IMR-90 (cell line): Measurements from ENCODE around the gene IRF2. TPM values are rescaled to one million over a fixed set of nuclear protein-coding genes. Genes with fewer than 3 reads are reported as not detected.

Experiments used
- ATAC-seq: fragments of 200-7000 bp; cut with Tn5 transposase; 2 replicates; pipeline ENCODE4 v1.9.1; 2020; ENCODE audit warnings: low read depth, mild to moderate bottlenecking, moderate library complexity
- Bru-seq: library from RNA; stranded (reverse); fragments of 400-500 nt; gene quantifications from one replicate; lab custom pipeline; 2021; lab: Mats Ljungman, UMichigan
- BruChase-seq, 2 experiments: library from RNA; stranded (reverse); fragments of 400-500 nt; gene quantifications; one replicate each; lab custom pipeline; 2021; lab: Mats Ljungman, UMichigan
- BruUV-seq: library from RNA; stranded (reverse); fragments of 400-500 nt; replicated peaks from 2 replicates; lab custom pipeline; 2021; lab: Mats Ljungman, UMichigan
- CTCF ChIA-PET: fragments of 300-600 bp; formaldehyde crosslinking; extraction: SDS; loops from one replicate; lab custom pipeline; 2021; ENCODE audit warnings: antibody characterized with exemption; lab: Yijun Ruan, JAX
- POLR2A ChIA-PET: fragments of 300-600 bp; sonication (Branson Sonifier 250); formaldehyde crosslinking; loops from one replicate; lab custom pipeline; 2022; ENCODE audit warnings: antibody characterized with exemption; ENCODE audit not compliant: unreplicated experiment; lab: Charles Lee
- DNase-seq: peaks from one replicate; pipeline ENCODE4 v3.0.0; 2013
- H2AFZ ChIP-seq: replicated peaks from 2 replicates; pipeline ENCODE3; 2013; ENCODE audit warnings: low read length, mild to moderate bottlenecking; ENCODE audit not compliant: poor library complexity
- H2AK5ac ChIP-seq: 2 replicates; pipeline ENCODE4 v1.6.1; 2013; ENCODE audit warnings: low read depth, low read length, inconsistent platforms
- H2AK9ac ChIP-seq: replicated peaks from 2 replicates; pipeline ENCODE3; 2013; ENCODE audit warnings: mild to moderate bottlenecking, low read depth, low read length, moderate library complexity; ENCODE audit not compliant: poor library complexity
- H2BK120ac ChIP-seq: 2 replicates; pipeline ENCODE4 v1.6.1; 2013; ENCODE audit warnings: low read depth, low read length, inconsistent platforms
- H2BK15ac ChIP-seq: 3 replicates; pipeline ENCODE4 v1.6.1; 2013; ENCODE audit warnings: low read depth, low read length, inconsistent platforms
- H2BK20ac ChIP-seq: 2 replicates; pipeline ENCODE4 v1.6.1; 2013; ENCODE audit warnings: low read depth, mild to moderate bottlenecking, inconsistent platforms, low read length, moderate library complexity
- H2BK5ac ChIP-seq: 2 replicates; pipeline ENCODE4 v1.6.1; 2013; ENCODE audit warnings: mild to moderate bottlenecking, low read depth, low read length, inconsistent platforms; ENCODE audit not compliant: poor library complexity, severe bottlenecking
- H3K14ac ChIP-seq: replicated peaks from 2 replicates; pipeline ENCODE4 v1.6.1; 2013; ENCODE audit warnings: low read depth, low read length, inconsistent platforms
- H3K18ac ChIP-seq: 2 replicates; pipeline ENCODE4 v1.6.1; 2013; ENCODE audit warnings: low read depth, low read length, control low read depth
- H3K23ac ChIP-seq: 2 replicates; pipeline ENCODE4 v1.6.1; 2013; ENCODE audit warnings: low read depth, low read length, inconsistent platforms
- H3K27ac ChIP-seq: 2 replicates; pipeline ENCODE4 v1.5.1; 2013; ENCODE audit warnings: mild to moderate bottlenecking, control low read depth, low read length; ENCODE audit not compliant: insufficient read depth
- H3K27me3 ChIP-seq: 2 replicates; pipeline ENCODE4 v1.6.1; 2013; ENCODE audit warnings: low read length; ENCODE audit not compliant: control insufficient read depth, insufficient read depth
- H3K36me3 ChIP-seq: 2 replicates; pipeline ENCODE4 v1.6.1; 2013; ENCODE audit warnings: low read length, mixed read lengths; ENCODE audit not compliant: control insufficient read depth, insufficient read depth
- H3K4ac ChIP-seq: 2 replicates; pipeline ENCODE4 v1.6.1; 2013; ENCODE audit warnings: low read depth, low read length, inconsistent platforms
- H3K4me1 ChIP-seq: 2 replicates; pipeline ENCODE4 v1.6.1; 2013; ENCODE audit warnings: low read length, mixed read lengths; ENCODE audit not compliant: control insufficient read depth, insufficient read depth
- H3K4me2 ChIP-seq: 2 replicates; pipeline ENCODE4 v1.6.1; 2013; ENCODE audit warnings: low read depth, mild to moderate bottlenecking, control low read depth, low read length, moderate library complexity
- H3K4me3 ChIP-seq: 2 replicates; pipeline ENCODE4 v1.5.1; 2013; ENCODE audit warnings: low read depth, mild to moderate bottlenecking, control low read depth, low read length, moderate library complexity; ENCODE audit not compliant: insufficient read depth
- H3K56ac ChIP-seq: 2 replicates; pipeline ENCODE4 v1.6.1; 2013; ENCODE audit warnings: low read length, inconsistent platforms; ENCODE audit not compliant: insufficient read depth; ENCODE audit errors: extremely low read depth
- H3K79me1 ChIP-seq, 2 experiments: 2 replicates each; pipeline ENCODE4 v1.6.1; 2013; ENCODE audit warnings: low read length in 2 of 2, inconsistent platforms in 1 of 2, low read depth in 1 of 2
- H3K9ac ChIP-seq: 2 replicates; pipeline ENCODE4 v1.6.1; 2013; ENCODE audit warnings: low read depth, low read length, control low read depth
- H3K9me1 ChIP-seq: 2 replicates; pipeline ENCODE4 v1.6.1; 2013; ENCODE audit warnings: low read length, inconsistent platforms; ENCODE audit not compliant: insufficient read depth
- H3K9me3 ChIP-seq: 2 replicates; pipeline ENCODE4 v1.6.1; 2013; ENCODE audit warnings: low read length; ENCODE audit not compliant: control insufficient read depth, insufficient read depth
- H4K20me1 ChIP-seq: 2 replicates; pipeline ENCODE4 v1.6.1; 2013; ENCODE audit warnings: low read length, inconsistent platforms; ENCODE audit not compliant: insufficient read depth
- H4K5ac ChIP-seq: 2 replicates; pipeline ENCODE4 v1.6.1; 2013; ENCODE audit warnings: mild to moderate bottlenecking, low read depth, low read length, control low read depth
- H4K8ac ChIP-seq, 2 experiments: 2 replicates each; pipeline ENCODE4 v1.6.1; 2013; ENCODE audit warnings: low read depth in 2 of 2, low read length in 2 of 2, control low read depth in 1 of 2, inconsistent platforms in 1 of 2
- H4K91ac ChIP-seq: 2 replicates; pipeline ENCODE4 v1.6.1; 2013; ENCODE audit warnings: low read depth, low read length, inconsistent platforms; ENCODE audit not compliant: insufficient read depth
- BHLHE40 ChIP-seq: fragments of 150-350 bp; IDR thresholded peaks from 2 replicates; pipeline ENCODE4 v1.6.1; 2016; ENCODE audit warnings: mild to moderate bottlenecking, low read depth, low read length
- CEBPB ChIP-seq: IDR thresholded peaks from 2 replicates; pipeline ENCODE4 v1.6.1; 2012; ENCODE audit warnings: low read depth, low read length, improper control_type of control experiment
- CHD1 ChIP-seq: IDR thresholded peaks from 2 replicates; pipeline ENCODE4 v1.6.1; 2012; ENCODE audit warnings: low read depth, low read length, improper control_type of control experiment
- MAFK ChIP-seq: IDR thresholded peaks from 2 replicates; pipeline ENCODE4 v1.6.1; 2012; ENCODE audit warnings: low read depth, low read length, improper control_type of control experiment
- MAZ ChIP-seq: IDR thresholded peaks from 2 replicates; pipeline ENCODE4 v1.6.1; 2012; ENCODE audit warnings: low read depth, mild to moderate bottlenecking, low read length, improper control_type of control experiment, moderate library complexity, borderline replicate concordance
- MXI1 ChIP-seq: IDR thresholded peaks from 2 replicates; pipeline ENCODE4 v1.6.1; 2012; ENCODE audit warnings: low read depth, mild to moderate bottlenecking, low read length, moderate library complexity, borderline replicate concordance
- POLR2A ChIP-seq: IDR thresholded peaks from 2 replicates; pipeline ENCODE4 v1.6.1; 2012; ENCODE audit warnings: mild to moderate bottlenecking, low read depth, low read length
- RCOR1 ChIP-seq: IDR thresholded peaks from 2 replicates; pipeline ENCODE4 v1.6.1; 2012; ENCODE audit warnings: mild to moderate bottlenecking, low read length, improper control_type of control experiment; ENCODE audit not compliant: insufficient replicate concordance
- RFX5 ChIP-seq: IDR thresholded peaks from 2 replicates; pipeline ENCODE4 v1.8.0; 2012; ENCODE audit warnings: low read depth, mild to moderate bottlenecking, low read length, moderate library complexity
- SMC3 ChIP-seq: fragments of 150-350 bp; IDR thresholded peaks from 2 replicates; pipeline ENCODE4 v1.6.1; 2016; ENCODE audit warnings: low read depth, mild to moderate bottlenecking, antibody characterized with exemption, low read length, moderate library complexity
- USF2 ChIP-seq: fragments of 150-350 bp; IDR thresholded peaks from 2 replicates; pipeline ENCODE4 v1.6.1; 2017; ENCODE audit warnings: mild to moderate bottlenecking, antibody characterized with exemption, low read length, low read depth
- WGBS, 2 experiments: methylation state at CpG; one replicate each; pipeline versions ENCODE4 v1.1.5 to v1.1.7; 2013; ENCODE audit warnings: missing lambda C conversion rate in 2 of 2; ENCODE audit not compliant: insufficient read length in 1 of 2; ENCODE audit errors: extremely low coverage in 2 of 2; 5-methylcytosine and 5-hydroxymethylcytosine counted together
- dilution Hi-C: fragments of 300-500 bp; cut with HindIII; formaldehyde crosslinking; loops from one replicate; pipeline ENCODE4 v1.14.3; 2018; ENCODE audit warnings: low sequenced_read_pairs; ENCODE audit not compliant: unreplicated experiment
- in situ Hi-C: fragments of 300-500 bp; cut with MboI; formaldehyde crosslinking; loops from 3 replicates; pipeline ENCODE4 v1.14.3; 2019; ENCODE audit warnings: low sequenced_read_pairs, inconsistent platforms, mixed read lengths
- intact Hi-C: fragments of 100-400 bp; cut with micrococcal nuclease; formaldehyde crosslinking; loops from 2 replicates; pipeline ENCODE4 v1.10.0; 2022
- long read RNA-seq: library from polyadenylated mRNA; unstranded; transcript quantifications from one replicate; pipeline ENCODE4 v2.0.0, GENCODE V29; 2021; ENCODE audit not compliant: unreplicated experiment
- polyA plus RNA-seq, 3 experiments: library from polyadenylated mRNA; depleted of rRNA; stranded (reverse); fragments of >200 nt; gene quantifications; 2 replicates each; pipeline ENCODE4 v1.2.3, GENCODE V29; 2012; ENCODE audit warnings: low replicate concordance in 1 of 3
- total RNA-seq: library from RNA; depleted of rRNA; stranded (reverse); fragments of >200 nt; gene quantifications from 2 replicates; pipeline ENCODE4 v1.2.3, GENCODE V29; 2012; rRNA removed

IRF2 gene
- total RNA-seq (20.3 and 21.9 TPM in 2 replicates), polyA plus RNA-seq (2012; rRNA removed) (16.5 and 20.6 TPM in 2 replicates), Bru-seq, nascent RNA (percentile 83 among the genes with signal in this experiment), BruChase-seq, experiment 1, labeled RNA remaining after a 6-hour chase (percentile 83 among the genes with signal in this experiment), BruChase-seq, experiment 2, labeled RNA remaining after a 2-hour chase (percentile 85 among the genes with signal in this experiment)
- polyA plus RNA-seq (2012; cell fraction: cytosol; rRNA removed): 9.5 and 12.3 TPM in 2 replicates
- polyA plus RNA-seq (2012; cell fraction: nucleus; rRNA removed; ENCODE audit: low replicate concordance): 9.2 and 22.4 TPM in 2 replicates
- long read RNA-seq, transcript IRF2-201 (9 exons, 2,303 nt): major isoform, 13 of 19 reads
- long read RNA-seq, partial matches to known transcripts: 1 of 19 reads
- long read RNA-seq, other reads (novel, unspliced or antisense): 5 of 19 reads

DNA sequence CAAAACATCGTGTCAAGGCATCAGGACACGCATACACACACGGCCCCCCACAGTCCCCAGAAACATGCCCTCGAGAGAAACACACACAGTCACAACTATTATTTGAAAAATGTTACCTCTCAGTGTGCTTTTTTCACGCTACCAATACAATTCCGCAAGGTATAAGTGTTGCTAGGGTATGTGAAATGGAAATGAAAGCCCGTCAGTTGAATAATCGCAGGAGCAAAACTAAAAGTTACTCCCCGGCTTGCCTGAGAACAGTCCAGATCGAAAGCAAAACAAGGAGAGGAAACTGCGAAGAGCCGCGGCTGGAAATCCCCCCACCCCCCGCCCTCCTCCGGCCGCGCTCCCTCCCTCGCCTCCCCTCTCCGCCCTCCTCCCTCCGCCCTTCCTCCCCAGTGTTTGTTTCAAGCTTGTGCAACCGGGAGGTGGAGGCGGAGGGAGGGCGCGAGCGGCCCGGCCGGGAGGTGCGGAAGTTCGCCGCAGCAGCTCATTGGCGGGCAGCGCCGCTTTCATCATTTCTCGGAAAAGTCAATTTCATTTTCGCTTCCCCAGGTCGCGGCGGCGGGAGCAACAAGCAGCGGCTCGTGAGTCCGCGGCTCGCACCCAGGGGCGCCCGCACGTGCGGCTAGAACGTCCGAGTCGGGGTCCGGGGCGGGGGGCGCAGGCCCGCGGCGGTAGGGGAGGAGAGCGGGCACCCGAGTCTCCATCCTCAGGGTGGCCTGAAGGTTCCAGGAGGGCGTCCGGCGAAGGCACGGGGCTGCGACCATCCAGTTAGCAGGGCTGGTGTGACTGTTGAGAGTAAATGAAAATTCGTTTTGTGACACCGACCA lies at the start of gene IRF2:
TSS of gene IRF2 (minus strand) at position 288 of the 833 bp plus-strand sequence. CDS start 45,486 bp downstream, outside the sequence.
- no peaks in the 10 kb centered on the region for H3K9me3 ChIP-seq
- peaks cover 9 to 45% of the 10 kb centered on the region in 2 experiments for H3K79me1 ChIP-seq
- in situ Hi-C loops: loop anchor here (5.0 kb wide), 1 partner anchor 187 kb away; no protein-coding TSS in a partner anchor
- H3K27ac ChIP-seq: peak within 1 kb of the TSS; percentile 97
- ChIA-PET CTCF (interaction anchor here (0.6 kb wide), 1 partner anchor 113 kb away, joined by 3 read pairs; no protein-coding TSS in a partner anchor), POLR2A (interaction anchor here (0.7 kb wide), 1 partner anchor 529 kb away, joined by 3 read pairs; no protein-coding TSS in a partner anchor)
- peak within 1 kb of the TSS; percentile 75 to 79 for H4K8ac ChIP-seq
- peak within 1 kb of the TSS; percentile 98 for H2AK9ac ChIP-seq
- no TSS peak for BruUV-seq
- H4K91ac ChIP-seq: peak within 1 kb of the TSS; percentile 94
- peak within 1 kb of the TSS; percentile 99 for H3K14ac ChIP-seq
- peak within 1 kb of the TSS; percentile 93 for H2BK5ac ChIP-seq
- H3K36me3 ChIP-seq: no peaks in the 10 kb centered on the region
- H2BK20ac ChIP-seq: peak within 1 kb of the TSS; percentile 66
- H3K4me1 ChIP-seq: peaks cover 4% of the 10 kb centered on the region; the same call in 1 of the 2 replicates
- H2BK120ac ChIP-seq: peak within 1 kb of the TSS; percentile 85
- ATAC-seq: peak; percentile 79
- H4K20me1 ChIP-seq: peaks cover 17% of the 10 kb centered on the region; the same call in 1 of the 2 replicates
- intact Hi-C loops: loop anchor here (1.0 to 5.0 kb wide), 8 partner anchors 60 to 258 kb away; partner anchors contain the start of genes CASP3, CENPU and PRIMPOL
- no peak for TF ChIP-seq RFX5
- peak; percentile 98 for TF ChIP-seq CEBPB
- TF ChIP-seq RCOR1: no peak
- peak; percentile 93 for TF ChIP-seq BHLHE40
- no peak for TF ChIP-seq USF2
- no peak for TF ChIP-seq CHD1
- TF ChIP-seq SMC3: no peak; the same call in 1 of the 2 replicates
- TF ChIP-seq MAFK: no peak
- peak; percentile 99 for TF ChIP-seq MAZ
- TF ChIP-seq MXI1: peak; percentile 90
- peak; percentile 84 for TF ChIP-seq POLR2A
- dilution Hi-C loops: no loop called here
- peak within 1 kb of the TSS; percentile 73 for H3K18ac ChIP-seq
- H2AFZ ChIP-seq: peak within 1 kb of the TSS; percentile 93
- H3K4me3 ChIP-seq: peak within 1 kb of the TSS; percentile 91
- H3K4ac ChIP-seq: peak within 1 kb of the TSS; percentile 96
- peak within 1 kb of the TSS; percentile 63 for H4K5ac ChIP-seq
- peak within 1 kb of the TSS; percentile 98 for H3K23ac ChIP-seq
- DNase-seq: peak; percentile 97
- no peaks in the 10 kb centered on the region for H3K27me3 ChIP-seq
- peak within 1 kb of the TSS; percentile 92 for H3K4me2 ChIP-seq
- peak within 1 kb of the TSS; percentile 99 for H3K9ac ChIP-seq
- 0% methylated on average over 33 of the region's 66 CpGs; no CpG with 5 or more reads in 1 of the 2 experiments for whole genome bisulfite sequencing, 2 experiments
- peak within 1 kb of the TSS; percentile 97 for H3K56ac ChIP-seq
- peak within 1 kb of the TSS; percentile 56 for H2BK15ac ChIP-seq
- H3K9me1 ChIP-seq: peaks cover 7% of the 10 kb centered on the region; the same call in 1 of the 2 replicates
- peak within 1 kb of the TSS; percentile 91 for H2AK5ac ChIP-seq
